H9 (cell line): ENCODE data around the gene LEFTY1. TPM values are rescaled to one million over a fixed set of nuclear protein-coding genes. Genes with fewer than 3 reads are reported as not detected.

ENCODE experiments used
- DNase-seq: peaks from one replicate; pipeline ENCODE4 v3.0.0-alpha.2; 2017
- H2AFZ ChIP-seq: one replicate; pipeline ENCODE4 v1.6.1; 2013; ENCODE audit warnings: mild to moderate bottlenecking, low read length, control low read depth, moderate library complexity
- H2AK5ac ChIP-seq: 2 replicates; pipeline ENCODE4 v1.6.1; 2013; ENCODE audit warnings: low read length, control low read depth, mixed read lengths; ENCODE audit not compliant: insufficient read length
- H2BK120ac ChIP-seq: one replicate; pipeline ENCODE4 v1.6.1; 2013; ENCODE audit warnings: low read depth, mild to moderate bottlenecking, low read length, control low read depth, inconsistent platforms; ENCODE audit not compliant: poor library complexity, severe bottlenecking
- H2BK12ac ChIP-seq: 2 replicates; pipeline ENCODE4 v1.6.1; 2013; ENCODE audit warnings: low read length, control low read depth, mixed read lengths, low read depth; ENCODE audit not compliant: insufficient read length
- H2BK15ac ChIP-seq: 2 replicates; pipeline ENCODE4 v1.6.1; 2013; ENCODE audit warnings: low read depth, low read length, control low read depth
- H2BK20ac ChIP-seq: one replicate; pipeline ENCODE4 v1.6.1; 2013; ENCODE audit warnings: low read depth, mild to moderate bottlenecking, low read length, control low read depth, inconsistent platforms; ENCODE audit not compliant: poor library complexity, severe bottlenecking
- H2BK5ac ChIP-seq: 2 replicates; pipeline ENCODE4 v1.6.1; 2013; ENCODE audit warnings: low read length, control low read depth, mixed read lengths; ENCODE audit not compliant: insufficient read length
- H3K14ac ChIP-seq: 2 replicates; pipeline ENCODE4 v1.6.1; 2013; ENCODE audit warnings: low read length, control low read depth; ENCODE audit not compliant: insufficient read depth
- H3K18ac ChIP-seq: 2 replicates; pipeline ENCODE4 v1.6.1; 2013; ENCODE audit warnings: low read depth, mild to moderate bottlenecking, mixed read lengths, low read length, control low read depth; ENCODE audit not compliant: insufficient read length
- H3K23ac ChIP-seq: 2 replicates; pipeline ENCODE4 v1.6.1; 2013; ENCODE audit warnings: low read length, control low read depth, mixed read lengths, low read depth; ENCODE audit not compliant: insufficient read length
- H3K23me2 ChIP-seq: 2 replicates; pipeline ENCODE4 v1.6.1; 2013; ENCODE audit warnings: low read depth, mild to moderate bottlenecking, mixed read lengths, low read length, control low read depth; ENCODE audit not compliant: insufficient read length, poor library complexity, severe bottlenecking
- H3K27ac ChIP-seq: 2 replicates; pipeline ENCODE4 v1.5.1; 2013; ENCODE audit warnings: low read length, control low read depth, mixed read lengths, low read depth; ENCODE audit not compliant: insufficient read length
- H3K27me3 ChIP-seq: 2 replicates; pipeline ENCODE4 v1.6.1; 2013; ENCODE audit warnings: low read length, control low read depth, inconsistent platforms; ENCODE audit not compliant: insufficient read depth
- H3K4ac ChIP-seq: 2 replicates; pipeline ENCODE4 v1.6.1; 2013; ENCODE audit warnings: low read depth, mild to moderate bottlenecking, control low read depth, inconsistent platforms, low read length, moderate library complexity
- H3K4me1 ChIP-seq: 2 replicates; pipeline ENCODE4 v1.6.1; 2013; ENCODE audit warnings: low read length, control low read depth, inconsistent platforms; ENCODE audit not compliant: insufficient read depth
- H3K4me2 ChIP-seq: 2 replicates; pipeline ENCODE4 v1.6.1; 2013; ENCODE audit warnings: low read length, control low read depth, mixed read lengths; ENCODE audit not compliant: insufficient read length, insufficient read depth
- H3K56ac ChIP-seq: 2 replicates; pipeline ENCODE4 v1.6.1; 2013; ENCODE audit warnings: low read depth, mild to moderate bottlenecking, mixed read lengths, low read length, control low read depth; ENCODE audit not compliant: insufficient read length
- H3K79me1 ChIP-seq: 2 replicates; pipeline ENCODE4 v1.6.1; 2013; ENCODE audit warnings: low read depth, mild to moderate bottlenecking, moderate library complexity, low read length, control low read depth, inconsistent platforms; ENCODE audit not compliant: insufficient read depth, poor library complexity, severe bottlenecking
- H3K79me2 ChIP-seq: 2 replicates; pipeline ENCODE4 v1.6.1; 2013; ENCODE audit warnings: low read length, control low read depth, inconsistent platforms; ENCODE audit not compliant: insufficient read depth
- H3K9ac ChIP-seq: 2 replicates; pipeline ENCODE4 v1.6.1; 2013; ENCODE audit warnings: low read length, control low read depth, mixed read lengths; ENCODE audit not compliant: insufficient read length; ENCODE audit errors: extremely low read depth
- H3K9me3 ChIP-seq: one replicate; pipeline ENCODE4 v1.6.1; 2013; ENCODE audit warnings: low read depth, low read length, inconsistent platforms; ENCODE audit not compliant: control insufficient read depth
- H3T11ph ChIP-seq: one replicate; pipeline ENCODE4 v1.6.1; 2013; ENCODE audit warnings: mild to moderate bottlenecking, low read length, control low read depth, inconsistent platforms
- H4K20me1 ChIP-seq: one replicate; pipeline ENCODE4 v1.6.1; 2013; ENCODE audit not compliant: control insufficient read depth, insufficient read length, insufficient read depth
- H4K5ac ChIP-seq: 2 replicates; pipeline ENCODE4 v1.6.1; 2013; ENCODE audit warnings: low read depth, mild to moderate bottlenecking, mixed read lengths, low read length, control low read depth; ENCODE audit not compliant: insufficient read length
- H4K8ac ChIP-seq: replicated peaks from 2 replicates; pipeline ENCODE4 v1.6.1; 2013; ENCODE audit warnings: low read length, control low read depth, mixed read lengths, low read depth; ENCODE audit not compliant: insufficient read length
- H4K91ac ChIP-seq: 2 replicates; pipeline ENCODE4 v1.6.1; 2013; ENCODE audit warnings: low read depth, mild to moderate bottlenecking, moderate library complexity, mixed read lengths, low read length, control low read depth; ENCODE audit not compliant: insufficient read length
- H3K27ac Mint-ChIP-seq, 3 experiments: 2 replicates in 2 of 3; 3 replicates in 1 of 3; pipeline ENCODE4 v1.8.0; 2020 to 2021; ENCODE audit warnings: mixed read lengths in 3 of 3, mild to moderate bottlenecking in 1 of 3, moderate library complexity in 1 of 3
- H3K27me3 Mint-ChIP-seq: 2 replicates; pipeline ENCODE4 v1.8.0; 2021; ENCODE audit warnings: low read depth, mild to moderate bottlenecking, moderate library complexity, mixed read lengths
- H3K36me3 Mint-ChIP-seq, 3 experiments: 2 replicates in 2 of 3; 3 replicates in 1 of 3; pipeline ENCODE4 v1.8.0; 2020 to 2021; ENCODE audit warnings: low read depth in 3 of 3, mixed read lengths in 3 of 3; ENCODE audit not compliant: insufficient read depth in 1 of 3
- H3K4me1 Mint-ChIP-seq, 2 experiments: 2 replicates each; pipeline ENCODE4 v1.8.0; 2020; ENCODE audit warnings: mixed read lengths in 2 of 2
- H3K4me3 Mint-ChIP-seq, 2 experiments: 2 replicates in 1 of 2; 3 replicates in 1 of 2; pipeline ENCODE4 v1.8.0; 2020 to 2021; ENCODE audit warnings: mild to moderate bottlenecking in 2 of 2, mixed read lengths in 2 of 2, moderate library complexity in 1 of 2
- H3K9me3 Mint-ChIP-seq, 2 experiments: 2 replicates in 1 of 2; 3 replicates in 1 of 2; pipeline ENCODE4 v1.8.0; 2020; ENCODE audit warnings: mild to moderate bottlenecking in 2 of 2, mixed read lengths in 2 of 2, moderate library complexity in 1 of 2
- CTCF ChIP-seq: fragments of 200-600 bp; sonication (generic); conservative IDR thresholded peaks from 3 replicates; pipeline ENCODE4 v1.8.0; 2021; ENCODE audit warnings: antibody characterized with exemption, mild to moderate bottlenecking
- WGBS: extraction: QIAGEN DNeasy Blood & Tissue Kit; methylation state at CpG from one replicate; pipeline ENCODE4 v1.1.7; 2013; ENCODE audit warnings: missing lambda C conversion rate, low lambda C conversion rate, mixed read lengths; ENCODE audit not compliant: insufficient read length; ENCODE audit errors: extremely low coverage; 5-methylcytosine and 5-hydroxymethylcytosine counted together
- total RNA-seq: library from RNA; stranded (reverse); gene quantifications from 2 replicates; pipeline ENCODE4 v1.2.1, GENCODE V29; 2021

The LEFTY1 gene
- total RNA-seq, 1 experiment from 2014 or later = 107 TPM

DNA sequence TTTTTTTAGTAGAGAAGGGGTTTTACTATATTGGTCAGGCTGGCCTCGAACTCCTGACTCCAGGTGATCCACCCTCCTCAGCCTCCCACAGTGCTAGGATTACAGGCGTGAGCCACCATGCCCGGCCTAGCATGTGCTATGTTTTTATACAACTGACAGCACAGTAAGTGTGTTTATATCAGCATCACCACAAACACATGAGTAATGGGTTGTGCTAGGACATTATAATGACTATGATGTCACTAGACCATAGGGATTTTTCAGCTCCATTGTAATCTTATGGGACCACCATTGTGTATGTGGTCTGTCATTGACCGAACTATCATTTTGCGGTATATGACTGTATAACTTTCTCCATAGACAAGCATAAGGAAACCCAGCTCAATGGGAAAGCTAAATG lies 45.8 kb upstream of the LEFTY1 start:
- no peaks in the 10 kb centered on the region for H3K4me1 Mint-ChIP-seq
- no peak overlapping the region for H3K4me2 ChIP-seq
- H3K23ac ChIP-seq = no peak overlapping the region
- no peaks in the 10 kb centered on the region for H3K27me3 ChIP-seq
- WGBS = no CpG with 5 or more reads among the region's 5 CpGs
- H3K23me2 ChIP-seq = no peaks in the 10 kb centered on the region
- no peak overlapping the region for H2BK120ac ChIP-seq
- H3K4ac ChIP-seq = no peak overlapping the region
- H2AK5ac ChIP-seq = no peak overlapping the region
- no peaks in the 10 kb centered on the region for H4K20me1 ChIP-seq
- no peaks in the 10 kb centered on the region for H3K79me2 ChIP-seq
- no peak overlapping the region for H4K5ac ChIP-seq
- no peak overlapping the region for H2AFZ ChIP-seq
- no peak for DNase-seq
- H3K27me3 Mint-ChIP-seq = no peaks in the 10 kb centered on the region
- H3K27ac ChIP-seq = no peak overlapping the region
- no peak overlapping the region for H2BK15ac ChIP-seq
- no peak overlapping the region for H4K8ac ChIP-seq
- H2BK5ac ChIP-seq = no peak overlapping the region
- no peak overlapping the region for H2BK12ac ChIP-seq
- no peaks in the 10 kb centered on the region for H3K36me3 Mint-ChIP-seq
- no peak overlapping the region for H3T11ph ChIP-seq
- no peak overlapping the region for H3K18ac ChIP-seq
- no peak overlapping the region for H2BK20ac ChIP-seq
- H3K56ac ChIP-seq = no peak overlapping the region
- H3K9ac ChIP-seq = no peak overlapping the region
- H3K79me1 ChIP-seq = no peaks in the 10 kb centered on the region
- H3K9me3 ChIP-seq = no peaks in the 10 kb centered on the region
- no peak overlapping the region for H3K27ac Mint-ChIP-seq
- no peak overlapping the region for H3K14ac ChIP-seq
- H3K4me1 ChIP-seq = no peaks in the 10 kb centered on the region
- no peak overlapping the region for H4K91ac ChIP-seq
- no peak for TF ChIP-seq CTCF
- no peak overlapping the region for H3K4me3 Mint-ChIP-seq
- no peaks in the 10 kb centered on the region for H3K9me3 Mint-ChIP-seq
